Stimulated activated CD4-positive, alpha-beta T cell treated with anti-CD3 and anti-CD28 coated beads, Interleukin-4, amount 100 ng/mL, for 24 hours (primary cell): ENCODE measurements around the gene SLC7A9.
"Not testable (repeated sequence)": the region's sequence is repeated elsewhere in the genome, so short reads cannot be mapped to it uniquely, and the experiment has no call there.

Source experiments
- DNase-seq: peaks from one replicate; pipeline ENCODE4 v3.0.0-alpha.2; 2020

Gene SLC7A9

GRCh38 chr19:32881766-32882165, 12.2 kb upstream of the SLC7A9 start:
- DNase-seq, result no peak

GRCh38 chr19:32880622-32881021, 11.1 kb upstream of the SLC7A9 start:
- DNase-seq, result no peak

- DNase-seq, result no peak
These were observed 10.2 kb upstream of the SLC7A9 start for GRCh38 chr19:32879741-32880140.

- no peak for DNase-seq
These were observed 9.4 kb upstream of the SLC7A9 start for GRCh38 chr19:32878988-32879387.

- DNase-seq, result no peak
These were observed 8.6 kb upstream of the SLC7A9 start for GRCh38 chr19:32877977-32878745.

GRCh38 chr19:32877323-32877912, 7.9 kb upstream of the SLC7A9 start:
- DNase-seq, result no peak

GRCh38 chr19:32876919-32877285, 7.3 kb upstream of the SLC7A9 start:
- DNase-seq, result no peak

GRCh38 chr19:32876236-32876918, 6.8 kb upstream of the SLC7A9 start:
- no peak for DNase-seq

- no peak for DNase-seq
These were observed 5.9 kb upstream of the SLC7A9 start for GRCh38 chr19:32875428-32875827.

GRCh38 chr19:32874605-32875004, 5.0 kb upstream of the SLC7A9 start:
- no peak for DNase-seq

GRCh38 chr19:32873247-32873959, 3.8 kb upstream of the SLC7A9 start:
- no peak for DNase-seq

- no peak for DNase-seq
These were observed 2.8 kb upstream of the SLC7A9 start for GRCh38 chr19:32872391-32872790.

- DNase-seq, result no peak
These were observed 1.4 kb upstream of the SLC7A9 start for GRCh38 chr19:32870981-32871451.

GRCh38 chr19:32869966-32870573, 503 bp upstream of the SLC7A9 start:
- no peak for DNase-seq

- DNase-seq, result no peak
These were observed 1.2 kb downstream of the SLC7A9 start for GRCh38 chr19:32868206-32868950.

GRCh38 chr19:32867436-32867835, 2.1 kb downstream of the SLC7A9 start:
- DNase-seq, result not testable (repeated sequence)

- DNase-seq, result no peak
These were observed 2.9 kb downstream of the SLC7A9 start for GRCh38 chr19:32866564-32867265.

- DNase-seq, result no peak
These were observed 3.5 kb downstream of the SLC7A9 start for GRCh38 chr19:32866061-32866460.

GRCh38 chr19:32865326-32865725, 4.2 kb downstream of the SLC7A9 start:
- DNase-seq, result no peak

GRCh38 chr19:32864318-32865007, 5.1 kb downstream of the SLC7A9 start:
- no peak for DNase-seq

- DNase-seq, result no peak
These were observed 5.7 kb downstream of the SLC7A9 start for GRCh38 chr19:32863841-32864240.
